ENCODE data around the gene C1RL. TPM values are rescaled to one million over a fixed set of nuclear protein-coding genes. Genes with fewer than 3 reads are reported as not detected.
A peak's percentile ranks its signal among the peaks of the same experiment; 100 is the strongest.

The C1RL gene
- total RNA-seq, 2 experiments from 2014 or later, result 3.0 to 10.4 TPM

- Histone ChIP-seq H2AFZ (ENCODE audit: low read length) (peak within 1 kb of the TSS; percentile 87), H3K9me3 (ENCODE audit: low read length) (no peaks in the 10 kb centered on the region), H3K79me2 (ENCODE audit: insufficient read depth, low read depth, low read length) (no peaks in the 10 kb centered on the region), H3K4me3 (ENCODE audit: low read depth, low read length, poor library complexity, severe bottlenecking) (peak within 1 kb of the TSS; percentile 79), H3K36me3 (ENCODE audit: insufficient read depth, low read length) (no peaks in the 10 kb centered on the region), H4K20me1 (ENCODE audit: insufficient read depth, low read length) (no peaks in the 10 kb centered on the region), H3K4me1 (ENCODE audit: insufficient read depth, low read length, poor library complexity, severe bottlenecking) (peaks cover 20% of the 10 kb centered on the region), H3K27ac (ENCODE audit: low read depth, low read length, poor library complexity, severe bottlenecking) (no peak within 1 kb of the TSS), H3K9me2 (ENCODE audit: insufficient read depth, low read length) (no peaks in the 10 kb centered on the region), H3K4me2 (ENCODE audit: low read length) (peak within 1 kb of the TSS; percentile 86)
- no TSS peak for BruUV-seq (replicated peaks)
- peak; percentile 88 for DNase-seq (ENCODE audit: low spot score)
- ChIA-PET POLR2A (interaction anchor here (0.8 kb wide), 1 partner anchor 63 kb away, joined by 6 read pairs; no protein-coding TSS in a partner anchor), CTCF (ENCODE audit: unreplicated experiment) (interaction anchor here (0.7 to 1.0 kb wide), 2 partner anchors 10 to 12 kb away, joined by 3 to 4 read pairs; no protein-coding TSS in a partner anchor)
- TF ChIP-seq, protein P1, sequence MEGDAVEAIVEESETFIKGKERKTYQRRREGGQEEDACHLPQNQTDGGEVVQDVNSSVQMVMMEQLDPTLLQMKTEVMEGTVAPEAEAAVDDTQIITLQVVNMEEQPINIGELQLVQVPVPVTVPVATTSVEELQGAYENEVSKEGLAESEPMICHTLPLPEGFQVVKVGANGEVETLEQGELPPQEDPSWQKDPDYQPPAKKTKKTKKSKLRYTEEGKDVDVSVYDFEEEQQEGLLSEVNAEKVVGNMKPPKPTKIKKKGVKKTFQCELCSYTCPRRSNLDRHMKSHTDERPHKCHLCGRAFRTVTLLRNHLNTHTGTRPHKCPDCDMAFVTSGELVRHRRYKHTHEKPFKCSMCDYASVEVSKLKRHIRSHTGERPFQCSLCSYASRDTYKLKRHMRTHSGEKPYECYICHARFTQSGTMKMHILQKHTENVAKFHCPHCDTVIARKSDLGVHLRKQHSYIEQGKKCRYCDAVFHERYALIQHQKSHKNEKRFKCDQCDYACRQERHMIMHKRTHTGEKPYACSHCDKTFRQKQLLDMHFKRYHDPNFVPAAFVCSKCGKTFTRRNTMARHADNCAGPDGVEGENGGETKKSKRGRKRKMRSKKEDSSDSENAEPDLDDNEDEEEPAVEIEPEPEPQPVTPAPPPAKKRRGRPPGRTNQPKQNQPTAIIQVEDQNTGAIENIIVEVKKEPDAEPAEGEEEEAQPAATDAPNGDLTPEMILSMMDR (conservative IDR thresholded peaks at IDR 0.05; ENCODE audit: low read length), result no peak
- no peak for TF ChIP-seq EZH2phosphoT487 (IDR thresholded peaks at IDR 0.05; ENCODE audit: borderline replicate concordance, low read depth, low read length)
- intact Hi-C loops (cut with micrococcal nuclease; ENCODE audit: unreplicated experiment), result no loop called here
Observed at GRCh38 chr12:7129872-7130691, 21.1 kb upstream of the C1RL start, which contains the start of gene CLSTN3. Gene CLSTN3, plus strand, starts transcription at chr12:7130371. Its CDS starts 278 bp downstream, at chr12:7130649.

DNA sequence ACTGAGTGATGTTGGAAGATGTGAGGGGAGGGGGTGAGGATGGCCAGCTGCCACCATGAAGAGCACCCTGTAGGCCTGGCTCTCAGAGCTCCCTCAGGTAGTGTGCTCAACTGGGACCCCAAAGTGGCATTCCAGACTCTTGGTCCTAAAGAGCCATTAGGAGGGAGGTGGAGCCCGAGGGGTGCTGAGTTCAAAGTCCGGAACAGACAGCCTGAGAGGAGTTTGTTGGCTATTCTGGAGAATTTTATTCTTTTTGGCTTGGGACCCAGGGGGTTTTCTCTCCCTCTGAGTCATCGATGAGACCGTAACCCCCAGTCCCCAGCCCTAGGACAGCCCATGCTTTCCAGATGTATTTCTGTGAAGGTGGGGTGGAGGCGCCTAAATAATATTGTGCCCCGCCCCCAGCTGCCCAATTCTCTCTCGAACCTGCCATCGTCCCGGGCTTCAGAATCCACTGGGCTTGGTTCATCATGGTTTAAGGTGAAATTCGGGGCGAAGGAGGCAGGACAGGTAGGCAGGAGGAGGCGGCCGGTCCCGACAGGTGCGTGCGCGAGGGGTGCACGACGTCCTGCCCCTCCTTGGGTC lies 20.4 kb upstream of the C1RL start:
- intact Hi-C loops (cut with micrococcal nuclease; ENCODE audit: unreplicated experiment), result no loop called here
- no peaks in the 10 kb centered on the region for H4K20me1 ChIP-seq (ENCODE audit: insufficient read depth, low read length)
- H3K36me3 ChIP-seq (ENCODE audit: insufficient read depth, low read length), result no peaks in the 10 kb centered on the region
- H3K9me2 ChIP-seq (ENCODE audit: insufficient read depth, low read length), result no peaks in the 10 kb centered on the region
- POLR2A ChIA-PET, result no interaction called here
- H3K4me2 ChIP-seq (ENCODE audit: low read length), result peak overlapping the region; percentile 86
- no peak overlapping the region for H3K27ac ChIP-seq (ENCODE audit: low read depth, low read length, poor library complexity, severe bottlenecking)
- TF ChIP-seq, protein P1 (conservative IDR thresholded peaks at IDR 0.05; ENCODE audit: low read length), result no peak
- TF ChIP-seq EZH2phosphoT487 (IDR thresholded peaks at IDR 0.05; ENCODE audit: borderline replicate concordance, low read depth, low read length), result no peak
- peak overlapping the region; percentile 79 for H3K4me3 ChIP-seq (ENCODE audit: low read depth, low read length, poor library complexity, severe bottlenecking)
- CTCF ChIA-PET (ENCODE audit: unreplicated experiment), result interaction anchor here (0.7 to 1.0 kb wide), 2 partner anchors 10 to 13 kb away, joined by 3 to 4 read pairs; no protein-coding TSS in a partner anchor
- no TSS peak for BruUV-seq (replicated peaks)
- H2AFZ ChIP-seq (ENCODE audit: low read length), result peak overlapping the region; percentile 87
- peaks cover 20% of the 10 kb centered on the region for H3K4me1 ChIP-seq (ENCODE audit: insufficient read depth, low read length, poor library complexity, severe bottlenecking)
- no peaks in the 10 kb centered on the region for H3K9me3 ChIP-seq (ENCODE audit: low read length)
- no peak for DNase-seq (ENCODE audit: low spot score)
- H3K79me2 ChIP-seq (ENCODE audit: insufficient read depth, low read depth, low read length), result no peaks in the 10 kb centered on the region
